HEK293T (cell line): ENCODE data around the gene SLC35A4.
A peak's percentile ranks its signal among the peaks of the same experiment; 100 is the strongest.

Source experiments
- ARNT ChIP-seq: fragments of 450-650 bp; IDR thresholded peaks from 2 replicates; pipeline ENCODE4 v1.6.1; 2017; ENCODE audit warnings: mild to moderate bottlenecking
- ELF4 ChIP-seq: fragments of 450-650 bp; IDR thresholded peaks from 2 replicates; pipeline ENCODE4 v1.6.1; 2017; ENCODE audit warnings: antibody characterized with exemption
- FOXK2 ChIP-seq: fragments of 450-650 bp; IDR thresholded peaks from 2 replicates; pipeline ENCODE4 v1.6.1; 2016; ENCODE audit warnings: mild to moderate bottlenecking
- FOXM1 ChIP-seq: fragments of 450-650 bp; IDR thresholded peaks from 2 replicates; pipeline ENCODE4 v1.6.1; 2017; ENCODE audit warnings: mild to moderate bottlenecking, borderline replicate concordance
- HDGF ChIP-seq: fragments of 450-650 bp; IDR thresholded peaks from 2 replicates; pipeline ENCODE4 v1.6.1; 2017; ENCODE audit warnings: antibody characterized with exemption, borderline replicate concordance
- PKNOX1 ChIP-seq: fragments of 450-650 bp; IDR thresholded peaks from 2 replicates; pipeline ENCODE4 v1.6.1; 2016
- SP1 ChIP-seq: fragments of 450-650 bp; IDR thresholded peaks from 2 replicates; pipeline ENCODE4 v1.6.1; 2017
- TARDBP ChIP-seq: fragments of 450-650 bp; IDR thresholded peaks from 2 replicates; pipeline ENCODE4 v1.6.1; 2016

GRCh38 chr5:140557136-140557805, 7.4 kb upstream of the SLC35A4 start, which contains the start of gene SRA1:
- TF ChIP-seq ARNT (no peak), SP1 (no peak), FOXM1 (no peak), PKNOX1 (no peak), HDGF (no peak), FOXK2 (no peak), TARDBP (no peak), ELF4 (peak; percentile 80)
